Trophoblast cell (in vitro differentiated cells and primary cell): ENCODE data around the gene ERMN.
A peak's percentile ranks its signal among the peaks of the same experiment; 100 is the strongest.

Source experiments
- DNase-seq, 2 donors: peaks; one replicate each; pipeline ENCODE4 v3.0.0-alpha.2; 2016
- H2AFZ ChIP-seq: 2 replicates; pipeline ENCODE4 v1.6.1; 2013; ENCODE audit warnings: low read length, moderate library complexity, mild to moderate bottlenecking; ENCODE audit not compliant: insufficient read depth, poor library complexity
- H2AK5ac ChIP-seq: 2 replicates; pipeline ENCODE4 v1.6.1; 2013; ENCODE audit warnings: mild to moderate bottlenecking, low read length
- H2BK120ac ChIP-seq: 2 replicates; pipeline ENCODE4 v1.6.1; 2013; ENCODE audit warnings: low read length, mild to moderate bottlenecking, moderate library complexity; ENCODE audit not compliant: insufficient read depth, poor library complexity
- H2BK12ac ChIP-seq: 2 replicates; pipeline ENCODE4 v1.6.1; 2013; ENCODE audit warnings: mild to moderate bottlenecking, low read length, moderate library complexity
- H2BK5ac ChIP-seq: 2 replicates; pipeline ENCODE4 v1.6.1; 2013; ENCODE audit warnings: low read length, low read depth, moderate library complexity, mild to moderate bottlenecking; ENCODE audit not compliant: poor library complexity
- H3K14ac ChIP-seq: 2 replicates; pipeline ENCODE4 v1.6.1; 2013; ENCODE audit warnings: mild to moderate bottlenecking, low read length
- H3K18ac ChIP-seq: 2 replicates; pipeline ENCODE4 v1.6.1; 2013; ENCODE audit warnings: mild to moderate bottlenecking, low read length
- H3K23ac ChIP-seq: 2 replicates; pipeline ENCODE4 v1.6.1; 2013; ENCODE audit warnings: low read length
- H3K27ac ChIP-seq: 2 replicates; pipeline ENCODE4 v1.5.1; 2013; ENCODE audit warnings: low read depth, mild to moderate bottlenecking, inconsistent platforms, low read length, moderate library complexity
- H3K27me3 ChIP-seq: 2 replicates; pipeline ENCODE4 v1.6.1; 2013; ENCODE audit warnings: inconsistent platforms, mild to moderate bottlenecking, low read length, moderate library complexity; ENCODE audit not compliant: insufficient read depth
- H3K36me3 ChIP-seq, 2 experiments: 1 replicate in 1 of 2; 2 replicates in 1 of 2; pipeline ENCODE4 v1.6.1; 2013; ENCODE audit warnings: low read length in 2 of 2, mild to moderate bottlenecking in 2 of 2, moderate library complexity in 1 of 2; ENCODE audit not compliant: insufficient read depth in 2 of 2, control insufficient read depth in 1 of 2
- H3K4ac ChIP-seq: 2 replicates; pipeline ENCODE4 v1.6.1; 2013; ENCODE audit warnings: low read depth, mild to moderate bottlenecking, low read length, moderate library complexity
- H3K4me1 ChIP-seq, 2 experiments: 1 replicate in 1 of 2; 2 replicates in 1 of 2; pipeline ENCODE4 v1.6.1; 2013; ENCODE audit warnings: low read length in 2 of 2, mild to moderate bottlenecking in 2 of 2, moderate library complexity in 1 of 2; ENCODE audit not compliant: insufficient read depth in 2 of 2, control insufficient read depth in 1 of 2
- H3K4me2 ChIP-seq: 2 replicates; pipeline ENCODE4 v1.6.1; 2013; ENCODE audit warnings: inconsistent platforms, mild to moderate bottlenecking, low read length, moderate library complexity
- H3K4me3 ChIP-seq: 2 replicates; pipeline ENCODE4 v1.5.1; 2013; ENCODE audit warnings: mild to moderate bottlenecking, low read depth, low read length, inconsistent platforms
- H3K79me1 ChIP-seq: one replicate; pipeline ENCODE4 v1.6.1; 2013; ENCODE audit warnings: low read length
- H3K79me2 ChIP-seq: 2 replicates; pipeline ENCODE4 v1.6.1; 2013; ENCODE audit warnings: low read length, mild to moderate bottlenecking; ENCODE audit not compliant: control insufficient read depth, insufficient read depth, poor library complexity
- H3K9ac ChIP-seq: 2 replicates; pipeline ENCODE4 v1.6.1; 2013; ENCODE audit warnings: mild to moderate bottlenecking, low read length
- H3K9me3 ChIP-seq: 2 replicates; pipeline ENCODE4 v1.6.1; 2013; ENCODE audit warnings: low read depth, mild to moderate bottlenecking, control low read depth, inconsistent platforms, low read length; ENCODE audit not compliant: insufficient read depth
- H4K12ac ChIP-seq: 2 replicates; pipeline ENCODE4 v1.6.1; 2013; ENCODE audit warnings: low read depth, mild to moderate bottlenecking, low read length, moderate library complexity
- H4K8ac ChIP-seq: 2 replicates; pipeline ENCODE4 v1.6.1; 2013; ENCODE audit warnings: low read depth, mild to moderate bottlenecking, low read length, moderate library complexity
- H4K91ac ChIP-seq: one replicate; pipeline ENCODE4 v1.6.1; 2013; ENCODE audit warnings: low read depth, mild to moderate bottlenecking, low read length, moderate library complexity
- WGBS: extraction: QIAGEN DNeasy Blood & Tissue Kit; methylation state at CpG from one replicate; pipeline ENCODE4 v1.1.7; 2013; ENCODE audit warnings: missing lambda C conversion rate; ENCODE audit not compliant: insufficient read length, insufficient coverage; ENCODE audit errors: extremely low coverage; 5-methylcytosine and 5-hydroxymethylcytosine counted together

ERMN gene

GRCh38 chr2:157319795-157320194 is 5.8 kb downstream of the ERMN start:
- Histone ChIP-seq H3K79me1 (no peaks in the 10 kb centered on the region), H2AFZ (no peak overlapping the region), H2BK5ac (no peak overlapping the region), H3K9ac (no peak overlapping the region), H2AK5ac (no peak overlapping the region), H3K4ac (no peak overlapping the region), H3K36me3 (no peaks in the 10 kb centered on the region), H3K4me2 (no peak overlapping the region), H4K91ac (no peak overlapping the region), H4K12ac (no peak overlapping the region), H3K27me3 (no peaks in the 10 kb centered on the region), H2BK12ac (no peak overlapping the region), H3K79me2 (no peaks in the 10 kb centered on the region), H2BK120ac (no peak overlapping the region), H4K8ac (no peak overlapping the region), H3K4me3 (no peak overlapping the region), H3K18ac (no peak overlapping the region), H3K27ac (no peak overlapping the region), H3K9me3 (no peaks in the 10 kb centered on the region), H3K4me1 (no peaks in the 10 kb centered on the region), H3K14ac (no peak overlapping the region), H3K23ac (no peak overlapping the region)
- no CpG with 5 or more reads among the region's 2 CpGs for whole genome bisulfite sequencing
- no peak for DNase-seq

- WGBS, result no CpG with 5 or more reads among the region's 2 CpGs
- Histone ChIP-seq H2BK120ac (no peak overlapping the region), H3K18ac (no peak overlapping the region), H2AK5ac (no peak overlapping the region), H3K27ac (no peak overlapping the region), H3K79me2 (no peaks in the 10 kb centered on the region), H3K23ac (no peak overlapping the region), H3K9me3 (no peaks in the 10 kb centered on the region), H3K14ac (no peak overlapping the region), H4K12ac (no peak overlapping the region), H3K27me3 (no peaks in the 10 kb centered on the region), H2AFZ (no peak overlapping the region), H3K9ac (no peak overlapping the region), H2BK12ac (no peak overlapping the region), H3K4me1 (no peaks in the 10 kb centered on the region), H2BK5ac (no peak overlapping the region), H3K4ac (no peak overlapping the region), H4K91ac (no peak overlapping the region), H3K4me3 (no peak overlapping the region), H3K36me3 (no peaks in the 10 kb centered on the region), H3K79me1 (no peaks in the 10 kb centered on the region), H4K8ac (no peak overlapping the region), H3K4me2 (no peak overlapping the region)
- no peak for DNase-seq
Observed at GRCh38 chr2:157318884-157319283, 6.7 kb downstream of the ERMN start.

DNA sequence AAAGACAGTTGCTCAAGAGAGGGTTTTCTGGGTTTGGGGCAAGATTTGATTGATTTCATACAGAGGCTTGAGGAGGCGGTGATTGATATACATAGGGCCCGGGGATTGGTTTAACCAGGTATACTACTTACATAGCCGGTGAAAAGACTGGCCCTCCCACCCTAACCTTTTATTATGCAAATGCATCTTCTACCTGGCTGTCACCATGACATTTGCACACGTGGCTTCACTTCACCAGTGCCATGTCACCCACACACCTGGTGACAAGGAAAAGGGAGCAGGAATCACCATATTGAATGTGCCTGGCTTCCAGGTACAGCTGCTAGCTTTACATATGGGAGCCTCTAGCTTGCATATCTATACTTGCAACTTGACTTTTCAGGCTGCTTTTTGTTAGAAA is 9.7 kb downstream of the ERMN start:
- Histone ChIP-seq H3K79me2 (no peaks in the 10 kb centered on the region), H3K9ac (no peak overlapping the region), H4K91ac (no peak overlapping the region), H2BK5ac (no peak overlapping the region), H2AK5ac (no peak overlapping the region), H3K23ac (no peak overlapping the region), H3K18ac (no peak overlapping the region), H3K27me3 (no peaks in the 10 kb centered on the region), H3K4me2 (no peak overlapping the region), H4K8ac (no peak overlapping the region), H2AFZ (no peak overlapping the region), H3K27ac (no peak overlapping the region), H3K4ac (no peak overlapping the region), H3K4me3 (no peak overlapping the region), H3K4me1 (no peaks in the 10 kb centered on the region), H3K14ac (no peak overlapping the region), H2BK120ac (no peak overlapping the region), H3K36me3 (no peaks in the 10 kb centered on the region), H3K9me3 (no peaks in the 10 kb centered on the region), H2BK12ac (no peak overlapping the region), H3K79me1 (no peaks in the 10 kb centered on the region), H4K12ac (no peak overlapping the region)
- WGBS, result no CpG with 5 or more reads among the region's 4 CpGs
- DNase-seq, result no peak

GRCh38 chr2:157312866-157313486 is 12.6 kb downstream of the ERMN start:
- no peaks in the 10 kb centered on the region for H3K9me3 ChIP-seq
- H3K36me3 ChIP-seq, result no peaks in the 10 kb centered on the region
- H3K18ac ChIP-seq, result no peak overlapping the region
- H3K4me2 ChIP-seq, result no peak overlapping the region
- no peak overlapping the region for H4K8ac ChIP-seq
- H2BK120ac ChIP-seq, result no peak overlapping the region
- H3K79me1 ChIP-seq, result no peaks in the 10 kb centered on the region
- no peak overlapping the region for H3K27ac ChIP-seq
- peak in 1 of 2 donors; percentile 8 for DNase-seq
- no peak overlapping the region for H2AK5ac ChIP-seq
- no peaks in the 10 kb centered on the region for H3K79me2 ChIP-seq
- H3K4ac ChIP-seq, result no peak overlapping the region
- no peak overlapping the region for H2AFZ ChIP-seq
- no CpG with 5 or more reads among the region's 1 CpG for WGBS
- no peak overlapping the region for H3K14ac ChIP-seq
- H3K9ac ChIP-seq, result no peak overlapping the region
- H4K91ac ChIP-seq, result no peak overlapping the region
- no peak overlapping the region for H2BK12ac ChIP-seq
- H3K4me3 ChIP-seq, result no peak overlapping the region
- H3K23ac ChIP-seq, result no peak overlapping the region
- no peak overlapping the region for H4K12ac ChIP-seq
- no peak overlapping the region for H2BK5ac ChIP-seq
- no peaks in the 10 kb centered on the region for H3K4me1 ChIP-seq
- no peaks in the 10 kb centered on the region for H3K27me3 ChIP-seq
